ENCODE data around the gene WDR33. TPM values are rescaled to one million over a fixed set of nuclear protein-coding genes. Genes with fewer than 3 reads are reported as not detected.

WDR33 gene
- total and polyA plus RNA-seq, 2 donors (not counting 3 experiments of a cell fraction or from before 2014, with no cell fraction given) = 16.4 to 52.5 TPM

DNA sequence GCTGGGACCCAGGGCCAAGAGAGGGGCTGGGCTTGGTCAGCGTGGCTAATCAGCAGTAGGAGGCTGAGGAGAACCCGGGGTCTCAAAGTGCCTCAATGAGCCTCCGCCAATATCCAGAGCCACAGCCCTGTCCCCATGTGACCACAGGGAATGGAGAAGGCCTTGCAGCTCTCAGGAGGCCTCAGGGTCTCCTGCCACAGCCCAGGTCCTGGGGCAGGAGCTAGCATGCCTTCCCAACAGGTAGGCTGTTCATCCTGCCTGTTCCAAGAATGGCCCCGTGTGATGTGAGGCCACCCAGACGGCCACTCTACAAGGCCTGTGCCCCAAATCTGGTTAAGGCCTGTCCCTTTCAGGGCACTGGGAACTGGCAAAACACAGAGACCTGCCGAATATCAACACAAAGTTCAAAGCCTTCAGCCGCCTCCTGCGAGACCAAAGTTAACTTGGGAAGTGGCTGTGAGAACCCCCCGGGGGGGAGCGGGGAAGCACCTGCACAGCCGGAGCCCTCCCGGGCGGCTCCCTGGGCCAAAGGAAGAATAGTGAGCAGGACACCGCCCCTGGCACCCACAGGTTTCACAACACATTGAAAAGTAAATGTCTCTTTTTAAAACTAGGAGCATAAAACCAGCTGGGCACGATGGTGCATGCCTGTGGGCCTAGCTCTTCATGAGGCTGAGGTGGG is 131.2 kb downstream of the WDR33 start:
- FAIRE-seq (no peak), DNase-seq (ENCODE audit: low read depth, low spot score) (no peak)
- Histone ChIP-seq H3K27me3 (ENCODE audit: control insufficient read depth in 2 of 2, insufficient read depth in 2 of 2, low read length in 2 of 2) (no peaks in the 10 kb centered on the region), H3K9me1 (replicated peaks; ENCODE audit: control insufficient read depth, extremely low read depth, insufficient read depth, low read length) (no peaks in the 10 kb centered on the region), H3K4me2 (ENCODE audit: insufficient read depth, low read length) (no peak overlapping the region), H2AFZ (ENCODE audit: low read depth, low read length) (no peak overlapping the region), H3K9ac (replicated peaks; ENCODE audit: extremely low read depth, insufficient read depth, low read length) (no peak overlapping the region), H3K4me3 (replicated peaks in 1 of 3; ENCODE audit: insufficient read depth in 1 of 3, low read depth in 1 of 3, low read length in 3 of 3) (no peak overlapping the region), H3K79me2 (ENCODE audit: control insufficient read depth, insufficient read depth, low read length) (no peaks in the 10 kb centered on the region), H3K9me3 (replicated peaks; ENCODE audit: control insufficient read depth, insufficient read depth, low read length) (no peaks in the 10 kb centered on the region), H3K4me1 (ENCODE audit: control insufficient read depth, extremely low read depth, insufficient read depth, low read length) (peaks cover 16% of the 10 kb centered on the region), H3K36me3 (ENCODE audit: control insufficient read depth in 2 of 2, extremely low read depth in 1 of 2, insufficient read depth in 2 of 2, low read length in 2 of 2) (no peaks in the 10 kb centered on the region), H4K20me1 (replicated peaks; ENCODE audit: control insufficient read depth, extremely low read depth, insufficient read depth, low read length) (no peaks in the 10 kb centered on the region), H3K27ac (ENCODE audit: insufficient read depth, low read depth, low read length) (no peak overlapping the region)
- BruUV-seq (replicated peaks) = no TSS peak
- dilution Hi-C loops (cut with MboI; ENCODE audit: extremely low pct_ligation_motif_present, low sequenced_read_pairs) (no loop called here), intact Hi-C loops (cut with micrococcal nuclease) (no loop called here)
- POLR2A ChIA-PET = no interaction called here
- CTCF ChIA-PET = interaction anchor here (1.2 to 4.7 kb wide), 4 partner anchors 16 to 88 kb away, joined by 4 to 38 read pairs (median 8); no protein-coding TSS in a partner anchor
- TF ChIP-seq EZH2 (IDR thresholded peaks at IDR 0.05; ENCODE audit: borderline replicate concordance, low read depth, low read length, severe bottlenecking) (no peak), GATA2 (IDR thresholded peaks at IDR 0.05; ENCODE audit: insufficient read depth, insufficient read length, low read depth, low read length) (no peak), POLR2A (IDR thresholded peaks at IDR 0.05; ENCODE audit: low read depth, low read length) (no peak), MYC (IDR thresholded peaks at IDR 0.05; ENCODE audit: low read depth, low read length) (no peak), FOS (IDR thresholded peaks at IDR 0.05; ENCODE audit: borderline replicate concordance, insufficient read depth, low read length) (no peak), JUN (IDR thresholded peaks at IDR 0.05; ENCODE audit: borderline replicate concordance, insufficient read depth, insufficient read length, low read depth) (no peak), POLR2AphosphoS5 (IDR thresholded peaks at IDR 0.05; ENCODE audit: insufficient read depth, low read depth, low read length) (no peak)
- TF ChIP-seq, protein P1, sequence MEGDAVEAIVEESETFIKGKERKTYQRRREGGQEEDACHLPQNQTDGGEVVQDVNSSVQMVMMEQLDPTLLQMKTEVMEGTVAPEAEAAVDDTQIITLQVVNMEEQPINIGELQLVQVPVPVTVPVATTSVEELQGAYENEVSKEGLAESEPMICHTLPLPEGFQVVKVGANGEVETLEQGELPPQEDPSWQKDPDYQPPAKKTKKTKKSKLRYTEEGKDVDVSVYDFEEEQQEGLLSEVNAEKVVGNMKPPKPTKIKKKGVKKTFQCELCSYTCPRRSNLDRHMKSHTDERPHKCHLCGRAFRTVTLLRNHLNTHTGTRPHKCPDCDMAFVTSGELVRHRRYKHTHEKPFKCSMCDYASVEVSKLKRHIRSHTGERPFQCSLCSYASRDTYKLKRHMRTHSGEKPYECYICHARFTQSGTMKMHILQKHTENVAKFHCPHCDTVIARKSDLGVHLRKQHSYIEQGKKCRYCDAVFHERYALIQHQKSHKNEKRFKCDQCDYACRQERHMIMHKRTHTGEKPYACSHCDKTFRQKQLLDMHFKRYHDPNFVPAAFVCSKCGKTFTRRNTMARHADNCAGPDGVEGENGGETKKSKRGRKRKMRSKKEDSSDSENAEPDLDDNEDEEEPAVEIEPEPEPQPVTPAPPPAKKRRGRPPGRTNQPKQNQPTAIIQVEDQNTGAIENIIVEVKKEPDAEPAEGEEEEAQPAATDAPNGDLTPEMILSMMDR (IDR thresholded peaks at IDR 0.05; ENCODE audit: extremely low read depth in 1 of 2, insufficient read depth in 1 of 2, low read depth in 1 of 2, low read length in 2 of 2) = no peak
- TF ChIP-seq, protein P2, sequence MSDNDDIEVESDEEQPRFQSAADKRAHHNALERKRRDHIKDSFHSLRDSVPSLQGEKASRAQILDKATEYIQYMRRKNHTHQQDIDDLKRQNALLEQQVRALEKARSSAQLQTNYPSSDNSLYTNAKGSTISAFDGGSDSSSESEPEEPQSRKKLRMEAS (IDR thresholded peaks at IDR 0.05; ENCODE audit: insufficient read depth, insufficient read length) = no peak

Measured in endothelial cell of umbilical vein (primary cell).